HEK293T (cell line): ENCODE data around the gene CAVIN1.

Experiments
- CTCF ChIA-PET: fragments of 350-600 bp; formaldehyde crosslinking; extraction: SDS; loops from one replicate; lab custom pipeline; 2021; ENCODE audit warnings: antibody characterized with exemption, inconsistent platforms; lab: Yijun Ruan, JAX
- POLR2A ChIA-PET: fragments of 350-600 bp; formaldehyde crosslinking; extraction: SDS; loops from one replicate; lab custom pipeline; 2020; ENCODE audit warnings: antibody characterized with exemption, inconsistent platforms; lab: Yijun Ruan, JAX
- DNase-seq: peaks from one replicate; pipeline ENCODE4 v3.0.0; 2012; ENCODE audit warnings: mixed read lengths; ENCODE audit errors: extremely low spot score
- ARNT ChIP-seq: fragments of 450-650 bp; IDR thresholded peaks from 2 replicates; pipeline ENCODE4 v1.6.1; 2017; ENCODE audit warnings: mild to moderate bottlenecking
- BHLHE40 ChIP-seq: fragments of 450-650 bp; IDR thresholded peaks from 2 replicates; pipeline ENCODE4 v1.6.1; 2016; ENCODE audit warnings: mild to moderate bottlenecking, moderate library complexity, borderline replicate concordance
- CTBP1 ChIP-seq: fragments of 450-650 bp; IDR thresholded peaks from 2 replicates; pipeline ENCODE4 v1.6.1; 2016; ENCODE audit warnings: borderline replicate concordance
- ELF4 ChIP-seq: fragments of 450-650 bp; IDR thresholded peaks from 2 replicates; pipeline ENCODE4 v1.6.1; 2017; ENCODE audit warnings: antibody characterized with exemption
- FOXA1 ChIP-seq: fragments of 450-650 bp; IDR thresholded peaks from 2 replicates; pipeline ENCODE4 v1.6.1; 2016; ENCODE audit warnings: mild to moderate bottlenecking
- FOXK2 ChIP-seq: fragments of 450-650 bp; IDR thresholded peaks from 2 replicates; pipeline ENCODE4 v1.6.1; 2016; ENCODE audit warnings: mild to moderate bottlenecking
- FOXM1 ChIP-seq: fragments of 450-650 bp; IDR thresholded peaks from 2 replicates; pipeline ENCODE4 v1.6.1; 2017; ENCODE audit warnings: mild to moderate bottlenecking, borderline replicate concordance
- HDGF ChIP-seq: fragments of 450-650 bp; IDR thresholded peaks from 2 replicates; pipeline ENCODE4 v1.6.1; 2017; ENCODE audit warnings: antibody characterized with exemption, borderline replicate concordance
- L3MBTL2 ChIP-seq: fragments of 450-650 bp; conservative IDR thresholded peaks from 2 replicates; pipeline ENCODE4 v1.6.1; 2016; ENCODE audit warnings: mild to moderate bottlenecking
- LEF1 ChIP-seq: fragments of 450-650 bp; IDR thresholded peaks from 2 replicates; pipeline ENCODE4 v1.6.1; 2017; ENCODE audit warnings: mild to moderate bottlenecking, borderline replicate concordance
- NFRKB ChIP-seq: fragments of 450-650 bp; IDR thresholded peaks from 2 replicates; pipeline ENCODE4 v1.6.1; 2016; ENCODE audit warnings: mild to moderate bottlenecking, moderate library complexity
- PKNOX1 ChIP-seq: fragments of 450-650 bp; IDR thresholded peaks from 2 replicates; pipeline ENCODE4 v1.6.1; 2016
- SP1 ChIP-seq: fragments of 450-650 bp; IDR thresholded peaks from 2 replicates; pipeline ENCODE4 v1.6.1; 2017
- SUZ12 ChIP-seq: fragments of 450-650 bp; IDR thresholded peaks from 2 replicates; pipeline ENCODE4 v1.6.1; 2016; ENCODE audit warnings: mild to moderate bottlenecking
- TARDBP ChIP-seq: fragments of 450-650 bp; IDR thresholded peaks from 2 replicates; pipeline ENCODE4 v1.6.1; 2016
- ZNF384 ChIP-seq: fragments of 450-650 bp; IDR thresholded peaks from 2 replicates; pipeline ENCODE4 v1.6.1; 2016

The CAVIN1 gene

GRCh38 chr17:42411361-42411760 is 11.7 kb downstream of the CAVIN1 start:
- ChIA-PET CTCF (interaction anchor here (1.3 kb wide), 1 partner anchor 106 kb away, joined by 3 read pairs; no protein-coding TSS in a partner anchor), POLR2A (interaction anchor here (2.2 to 3.4 kb wide), 2 partner anchors 11 to 12 kb away, joined by 12 to 14 read pairs; partner anchors contain the start of gene CAVIN1)
- TF ChIP-seq PKNOX1: no peak
- TF ChIP-seq TARDBP: no peak
- no peak for TF ChIP-seq ZNF384
- TF ChIP-seq FOXM1: no peak
- TF ChIP-seq SUZ12: no peak
- TF ChIP-seq ELF4: no peak
- no peak for TF ChIP-seq FOXK2
- TF ChIP-seq NFRKB: no peak
- TF ChIP-seq BHLHE40: no peak
- TF ChIP-seq CTBP1: no peak
- TF ChIP-seq SP1: no peak
- TF ChIP-seq LEF1: no peak
- TF ChIP-seq L3MBTL2: no peak
- no peak for TF ChIP-seq FOXA1
- TF ChIP-seq HDGF: no peak
- no peak for TF ChIP-seq ARNT
- no peak for DNase-seq

- DNase-seq: no peak
- ChIA-PET POLR2A (interaction anchor here (2.2 kb wide), 1 partner anchor 13 kb away, joined by 12 read pairs; the partner anchor contains the start of gene CAVIN1), CTCF (interaction anchor here (0.7 to 1.3 kb wide), 3 partner anchors 18 to 117 kb away, joined by 3 read pairs; no protein-coding TSS in a partner anchor)
- no peak for TF ChIP-seq NFRKB
- TF ChIP-seq ARNT: no peak
- TF ChIP-seq ZNF384: no peak
- TF ChIP-seq TARDBP: no peak
- no peak for TF ChIP-seq FOXK2
- no peak for TF ChIP-seq CTBP1
- no peak for TF ChIP-seq SP1
- no peak for TF ChIP-seq ELF4
- TF ChIP-seq HDGF: no peak
- no peak for TF ChIP-seq FOXA1
- TF ChIP-seq FOXM1: no peak
- no peak for TF ChIP-seq SUZ12
These were observed 12.8 kb downstream of the CAVIN1 start for GRCh38 chr17:42410319-42410685.

GRCh38 chr17:42409523-42410318 is 13.3 kb downstream of the CAVIN1 start:
- ChIA-PET CTCF (interaction anchor here (0.7 to 1.0 kb wide), 2 partner anchors 18 to 118 kb away, joined by 3 read pairs; no protein-coding TSS in a partner anchor), POLR2A (interaction anchor here (2.2 kb wide), 1 partner anchor 13 kb away, joined by 12 read pairs; the partner anchor contains the start of gene CAVIN1)
- TF ChIP-seq ZNF384: no peak
- no peak for TF ChIP-seq BHLHE40
- TF ChIP-seq LEF1: no peak
- TF ChIP-seq FOXK2: no peak
- TF ChIP-seq SUZ12: no peak
- TF ChIP-seq L3MBTL2: no peak
- no peak for TF ChIP-seq ARNT
- no peak for TF ChIP-seq ELF4
- DNase-seq: no peak

GRCh38 chr17:42408061-42408460 is 15.0 kb downstream of the CAVIN1 start:
- DNase-seq: no peak
- ChIA-PET CTCF (interaction anchor here (2.8 kb wide), 1 partner anchor 86 kb away, joined by 32 read pairs; no protein-coding TSS in a partner anchor), POLR2A (interaction anchor here (0.9 kb wide), 1 partner anchor 9 kb away, joined by 3 read pairs; no protein-coding TSS in a partner anchor)
- TF ChIP-seq SUZ12 (no peak), PKNOX1 (no peak), FOXA1 (no peak), ELF4 (no peak), BHLHE40 (no peak), HDGF (no peak), FOXM1 (no peak), SP1 (no peak), ZNF384 (no peak)

- CTCF ChIA-PET: interaction anchor here (0.6 to 2.8 kb wide), 8 partner anchors 9 to 93 kb away, joined by 3 to 32 read pairs (median 4); partner anchors contain the start of gene CAVIN1
- POLR2A ChIA-PET: interaction anchor here (0.9 to 2.0 kb wide), 2 partner anchors 8 to 15 kb away, joined by 3 to 6 read pairs; partner anchors contain the start of gene CAVIN1
- TF ChIP-seq FOXK2: no peak
- TF ChIP-seq FOXM1: no peak
- TF ChIP-seq CTBP1: no peak
- TF ChIP-seq HDGF: no peak
- no peak for TF ChIP-seq SUZ12
- TF ChIP-seq PKNOX1: no peak
- no peak for TF ChIP-seq L3MBTL2
- DNase-seq: peak; percentile 65
These were observed 15.7 kb downstream of the CAVIN1 start for GRCh38 chr17:42407289-42407836.
